K562 (cell line): ENCODE measurements around the gene SIGLEC9. TPM values are rescaled to one million over a fixed set of nuclear protein-coding genes. Genes with fewer than 3 reads are reported as not detected.

Experiments used
- ATF1 ChIP-seq, 2 experiments: fragments of 450-650 bp in 1 of 2; IDR thresholded peaks; 2 replicates each; pipeline ENCODE4 v1.6.1; 2016; ENCODE audit warnings: missing compliant biosample characterization in 1 of 2, missing genetic modification characterization in 1 of 2
- ATF6 ChIP-seq: sonication (generic); formaldehyde crosslinking; IDR thresholded peaks from 2 replicates; pipeline ENCODE4 v1.4.0; 2020; ENCODE audit warnings: mild to moderate bottlenecking, missing genetic modification reagents
- CHD1 ChIP-seq: fragments of 200-600 bp; sonication (generic); IDR thresholded peaks from one replicate; pipeline ENCODE4 v1.6.1; 2012; ENCODE audit warnings: mild to moderate bottlenecking, moderate library complexity, low read length, inconsistent platforms
- CREB3L1 ChIP-seq: fragments of 450-650 bp; IDR thresholded peaks from 2 replicates; pipeline ENCODE4 v1.6.1; 2014; ENCODE audit warnings: low read depth, mild to moderate bottlenecking, moderate library complexity, borderline replicate concordance
- DPF2 ChIP-seq: fragments of 450-650 bp; IDR thresholded peaks from 2 replicates; pipeline ENCODE4 v1.6.1; 2016
- FOXM1 ChIP-seq, 2 experiments: fragments of 450-650 bp in 1 of 2; sonication (generic) in 1 of 2; formaldehyde crosslinking in 1 of 2; IDR thresholded peaks; 2 replicates each; pipeline versions ENCODE4 v1.6.1 to v1.9.0; 2017 to 2022; ENCODE audit warnings: low read depth in 2 of 2, mild to moderate bottlenecking in 2 of 2, missing genetic modification reagents in 1 of 2, moderate library complexity in 1 of 2
- HDAC2 ChIP-seq: fragments of 450-650 bp; IDR thresholded peaks from 2 replicates; pipeline ENCODE4 v1.6.1; 2016; ENCODE audit warnings: mild to moderate bottlenecking
- KDM5B ChIP-seq: fragments of 200-600 bp; sonication (generic); IDR thresholded peaks from 2 replicates; pipeline ENCODE4 v1.6.1; 2012; ENCODE audit warnings: low read depth, mild to moderate bottlenecking, moderate library complexity, low read length, control low read depth, inconsistent platforms; ENCODE audit not compliant: insufficient replicate concordance
- NFE2L1 ChIP-seq: fragments of 450-650 bp; IDR thresholded peaks from 2 replicates; pipeline ENCODE4 v1.6.1; 2016; ENCODE audit warnings: missing genetic modification characterization, low read depth, mild to moderate bottlenecking, missing compliant biosample characterization, moderate library complexity, borderline replicate concordance
- NFIC ChIP-seq: fragments of 450-650 bp; IDR thresholded peaks from 2 replicates; pipeline ENCODE4 v1.6.1; 2017; ENCODE audit warnings: mild to moderate bottlenecking, inconsistent platforms
- PHB2 ChIP-seq: fragments of 450-650 bp; IDR thresholded peaks from 2 replicates; pipeline ENCODE4 v1.6.1; 2017; ENCODE audit warnings: low read depth
- PML ChIP-seq: IDR thresholded peaks from 2 replicates; pipeline ENCODE4 v1.6.1; 2012; ENCODE audit warnings: low read length, inconsistent platforms
- SAP30 ChIP-seq: fragments of 200-600 bp; sonication (generic); IDR thresholded peaks from 2 replicates; pipeline ENCODE4 v1.6.1; 2012; ENCODE audit warnings: borderline replicate concordance, low read depth, mild to moderate bottlenecking, moderate library complexity, low read length, control low read depth, inconsistent platforms; ENCODE audit not compliant: insufficient read depth, poor library complexity, severe bottlenecking
- SIN3B ChIP-seq: fragments of 450-650 bp; IDR thresholded peaks from 2 replicates; pipeline ENCODE4 v1.6.1; 2017; ENCODE audit warnings: low read depth, mild to moderate bottlenecking, moderate library complexity
- SMARCA4 ChIP-seq: fragments of 450-650 bp; IDR thresholded peaks from 2 replicates; pipeline ENCODE4 v1.6.1; 2016
- SMARCB1 ChIP-seq: IDR thresholded peaks from 2 replicates; pipeline ENCODE4 v1.6.1; 2011; ENCODE audit warnings: improper control_type of control experiment, low read depth; ENCODE audit not compliant: insufficient read length
- VEZF1 ChIP-seq: fragments of 200-800 bp; sonication (Bioruptor generic); IDR thresholded peaks from 2 replicates; pipeline ENCODE4 v1.6.1; 2017; ENCODE audit warnings: missing genetic modification characterization, missing compliant biosample characterization
- ZEB2 ChIP-seq: fragments of 450-650 bp; IDR thresholded peaks from 2 replicates; pipeline ENCODE4 v1.6.1; 2016
- ZNF12 ChIP-seq: sonication (generic); formaldehyde crosslinking; IDR thresholded peaks from 2 replicates; pipeline ENCODE4 v1.4.0; 2020; ENCODE audit warnings: mild to moderate bottlenecking, missing genetic modification reagents
- ZNF232 ChIP-seq: sonication (generic); formaldehyde crosslinking; IDR thresholded peaks from 2 replicates; pipeline ENCODE4 v1.8.0; 2022; ENCODE audit warnings: mild to moderate bottlenecking, missing genetic modification reagents
- ZNF764 ChIP-seq: fragments of 250-450 bp; sonication (Bioruptor Pico); IDR thresholded peaks from 2 replicates; pipeline ENCODE4 v1.4.0; 2020; ENCODE audit warnings: low read depth, mild to moderate bottlenecking, moderate library complexity
- polyA plus RNA-seq, 8 experiments: library from polyadenylated mRNA; depleted of rRNA in 4 of 8; stranded (reverse) in 5 of 8; unstranded in 3 of 8; fragments of >200 nt; fragmentation: Nextera tagmentation in 2 of 8; fragmentation: Illumina TruSeq in 1 of 8; extraction: Ambion mirVana in 2 of 8; extraction: Trizol in 1 of 8; gene quantifications; 2 replicates each; pipeline versions ENCODE4 v1.2.1 to v1.2.3, GENCODE V29; 2011 to 2014; ENCODE audit warnings: inconsistent platforms in 1 of 8, missing spikeins in 1 of 8
- total RNA-seq, 7 experiments: library from RNA; depleted of rRNA in 6 of 7; stranded (reverse); fragments of >200 nt in 6 of 7; fragmentation: Illumina TruSeq in 2 of 7; extraction: Trizol in 2 of 7; gene quantifications; 2 replicates each; pipeline versions ENCODE4 v1.2.1 to v1.2.3, GENCODE V29; 2011 to 2021; ENCODE audit warnings: low replicate concordance in 1 of 7
- TF ChIP-seq, protein P1 (sequence below): sonication (generic); IDR thresholded peaks from 2 replicates; pipeline ENCODE4 v1.6.1; 2016

SIGLEC9 gene
- total and polyA plus RNA-seq, 9 of the 15 experiments (the other 6 are each of a cell fraction or from before 2014, with no cell fraction given) = 0.09 to 0.34 (median 0.22) TPM; not detected in 4

- TF ChIP-seq ZNF12 (CRISPR knock-in tag) (peak; percentile 81), PHB2 (peak; percentile 53; the same call in 1 of the 2 replicates), KDM5B (peak; percentile 21), NFIC (0 out of 2 replicates have a peak, but pooled peaks have one; percentile 24), CREB3L1 (peak; percentile 12; the same call in 1 of the 2 replicates), ZNF232 (0 out of 2 replicates have a peak, but pooled peaks have one; percentile 60), SMARCA4 (peak; percentile 55; the same call in 1 of the 2 replicates), ATF1 (CRISPR knock-in tag; IDR thresholded peaks at IDR 0.05) (no peak), ATF1 (tag; IDR thresholded peaks at IDR 0.05) (no peak; the same call in 1 of the 2 replicates), ATF6 (CRISPR knock-in tag) (0 out of 2 replicates have a peak, but pooled peaks have one; percentile 59), SIN3B (no peak), SMARCB1 (no peak), VEZF1 (CRISPR knock-in tag) (no peak), NFE2L1 (no peak), DPF2 (peak; percentile 51; the same call in 1 of the 2 replicates), CHD1 (peak; percentile 36), ZEB2 (0 out of 2 replicates have a peak, but pooled peaks have one; percentile 11), PML (no peak; the same call in 1 of the 2 replicates), ZNF764 (CRISPR knock-in tag) (0 out of 2 replicates have a peak, but pooled peaks have one; percentile 49), HDAC2 (0 out of 2 replicates have a peak, but pooled peaks have one; percentile 52), FOXM1 (IDR thresholded peaks at IDR 0.05; ENCODE audit: low read depth) (no peak), FOXM1 (CRISPR knock-in tag; IDR thresholded peaks at IDR 0.05; ENCODE audit: low read depth) (0 out of 2 replicates have a peak, but pooled peaks have one; percentile 71), SAP30 (peak; percentile 42)
- TF ChIP-seq, protein P1, sequence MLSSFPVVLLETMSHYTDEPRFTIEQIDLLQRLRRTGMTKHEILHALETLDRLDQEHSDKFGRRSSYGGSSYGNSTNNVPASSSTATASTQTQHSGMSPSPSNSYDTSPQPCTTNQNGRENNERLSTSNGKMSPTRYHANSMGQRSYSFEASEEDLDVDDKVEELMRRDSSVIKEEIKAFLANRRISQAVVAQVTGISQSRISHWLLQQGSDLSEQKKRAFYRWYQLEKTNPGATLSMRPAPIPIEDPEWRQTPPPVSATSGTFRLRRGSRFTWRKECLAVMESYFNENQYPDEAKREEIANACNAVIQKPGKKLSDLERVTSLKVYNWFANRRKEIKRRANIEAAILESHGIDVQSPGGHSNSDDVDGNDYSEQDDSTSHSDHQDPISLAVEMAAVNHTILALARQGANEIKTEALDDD = peak; percentile 56; the same call in 1 of the 2 replicates
Observed at GRCh38 chr19:51107406-51108065, 17.2 kb upstream of the SIGLEC9 start (continued).
